AG09309 (cell line): ENCODE measurements around the gene SYNE4.

Experiments
- DNase-seq: peaks from one replicate; pipeline ENCODE4 v3.0.0-alpha.2; 2010; ENCODE audit warnings: low read depth
- H3K4me3 ChIP-seq: 2 replicates; pipeline ENCODE4 v1.5.1; 2011; ENCODE audit warnings: mild to moderate bottlenecking, low read depth, low read length, moderate library complexity; ENCODE audit not compliant: control insufficient read depth
- CTCF ChIP-seq: IDR thresholded peaks from 2 replicates; pipeline ENCODE4 v1.5.1; 2011; ENCODE audit warnings: mild to moderate bottlenecking, low read depth, low read length, inconsistent platforms; ENCODE audit not compliant: insufficient read depth, control insufficient read depth; ENCODE audit errors: missing control alignments

Gene SYNE4

GRCh38 chr19:36023432-36023831, 14.8 kb upstream of the SYNE4 start:
- no peak for TF ChIP-seq CTCF
- no peak for DNase-seq
- no peak overlapping the region for H3K4me3 ChIP-seq

GRCh38 chr19:36019061-36019670, 10.6 kb upstream of the SYNE4 start:
- no peak for TF ChIP-seq CTCF
- DNase-seq, result no peak
- no peak overlapping the region for H3K4me3 ChIP-seq

GRCh38 chr19:36014012-36014924, 5.7 kb upstream of the SYNE4 start, which contains the start of gene ALKBH6:
Gene ALKBH6 (minus strand): TSS chr19:36014213. CDS start chr19:36013397, 816 bp downstream.
- peak; percentile 89 for DNase-seq
- H3K4me3 ChIP-seq, result peak within 1 kb of the TSS; percentile 83
- no peak for TF ChIP-seq CTCF

- TF ChIP-seq CTCF, result no peak
- DNase-seq, result no peak
- peak overlapping the region; percentile 83 for H3K4me3 ChIP-seq
Measured at GRCh38 chr19:36013280-36014011, 4.8 kb upstream of the SYNE4 start.

- DNase-seq, result no peak
- H3K4me3 ChIP-seq, result no peak overlapping the region
- TF ChIP-seq CTCF, result no peak
Measured at GRCh38 chr19:36010402-36010801, 1.8 kb upstream of the SYNE4 start.

- no peak for TF ChIP-seq CTCF
- DNase-seq, result no peak
- peak overlapping the region; percentile 52 for H3K4me3 ChIP-seq
Measured at GRCh38 chr19:36009633-36010379, 1.2 kb upstream of the SYNE4 start.
